Vagina (tissue), 2 donors: ENCODE data around the gene RBM19. TPM values are rescaled to one million over a fixed set of nuclear protein-coding genes. Genes with fewer than 3 reads are reported as not detected.

Experiments used
- DNase-seq, 2 donors: peaks; one replicate each; pipeline ENCODE4 v3.0.0-alpha.2; 2017; ENCODE audit errors: extremely low spot score in 2 of 2
- H3K27ac ChIP-seq: fragments of 200-600 bp; sonication (generic); one replicate; pipeline ENCODE4 v1.5.1; 2019
- H3K27me3 ChIP-seq: fragments of 200-600 bp; sonication (generic); one replicate; pipeline ENCODE4 v1.5.1; 2019
- H3K36me3 ChIP-seq, 2 donors: fragments of 200-600 bp; sonication (generic); one replicate each; pipeline ENCODE4 v1.5.1; 2017 to 2019
- H3K4me1 ChIP-seq: fragments of 200-600 bp; sonication (generic); one replicate; pipeline ENCODE4 v1.5.1; 2019
- H3K4me3 ChIP-seq, 2 donors: fragments of 200-600 bp; sonication (generic); 1 replicate in 1 of 2; 2 replicates in 1 of 2; pipeline ENCODE4 v1.5.1; 2016 to 2019
- H3K9me3 ChIP-seq: fragments of 200-600 bp; sonication (generic); one replicate; pipeline ENCODE4 v1.5.1; 2019
- POLR2A ChIP-seq, 2 donors: fragments of 450-650 bp; IDR thresholded peaks; one replicate each; pipeline ENCODE4 v1.6.1; 2017; ENCODE audit warnings: antibody characterized with exemption in 2 of 2, mild to moderate bottlenecking in 2 of 2, moderate library complexity in 2 of 2
- POLR2AphosphoS5 ChIP-seq, 2 donors: sonication (generic); formaldehyde crosslinking; IDR thresholded peaks; one replicate each; pipeline ENCODE4 v1.9.0; 2017; ENCODE audit warnings: antibody characterized with exemption in 2 of 2, mild to moderate bottlenecking in 2 of 2, low read depth in 1 of 2; ENCODE audit not compliant: insufficient read depth in 1 of 2
- intact Hi-C: fragments of 100-400 bp; cut with DNase I; formaldehyde crosslinking; loops from one replicate; pipeline ENCODE4 v1.15.1; 2023
- total RNA-seq: library from RNA; depleted of rRNA; stranded (reverse); fragments of >200 nt; gene quantifications from one replicate; pipeline ENCODE4 v1.2.3, GENCODE V29; 2016
- TF ChIP-seq, protein P1 (sequence below), 3 experiments: fragments of 450-650 bp in 2 of 3; fragments of 200-600 bp in 1 of 3; sonication (generic) in 1 of 3; IDR thresholded peaks; one replicate each; pipeline ENCODE4 v1.5.1; 2017 to 2019; ENCODE audit warnings: antibody characterized with exemption in 3 of 3, mild to moderate bottlenecking in 2 of 3, moderate library complexity in 2 of 3

Gene RBM19
- total RNA-seq, 1 donor from 2014 or later, result 25.5 TPM

DNA sequence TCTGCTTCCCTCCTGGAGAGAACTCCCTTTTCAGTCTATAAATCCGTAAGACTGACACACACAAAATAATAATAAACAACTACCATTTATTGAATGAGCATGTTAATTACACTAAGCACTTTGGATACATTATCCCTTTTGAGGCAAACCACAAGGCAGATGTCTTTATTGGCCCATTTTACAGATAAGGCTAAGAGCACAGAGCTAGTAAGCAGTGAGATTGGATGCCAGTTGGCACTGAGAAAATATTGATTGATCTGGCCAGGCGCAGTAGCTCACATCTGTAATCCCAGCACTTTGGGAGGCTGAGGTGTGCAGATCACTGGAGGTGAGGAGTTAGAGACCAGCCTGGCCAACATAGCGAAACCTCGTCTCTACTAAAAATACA lies 21.9 kb upstream of the RBM19 start:
- Histone ChIP-seq H3K9me3 (no peaks in the 10 kb centered on the region), H3K27me3 (no peaks in the 10 kb centered on the region), H3K4me3 (no peak overlapping the region), H3K27ac (no peak overlapping the region), H3K4me1 (no peaks in the 10 kb centered on the region), H3K36me3 (no peaks in the 10 kb centered on the region)
- intact Hi-C loops, result no loop called here
- TF ChIP-seq, protein P1, sequence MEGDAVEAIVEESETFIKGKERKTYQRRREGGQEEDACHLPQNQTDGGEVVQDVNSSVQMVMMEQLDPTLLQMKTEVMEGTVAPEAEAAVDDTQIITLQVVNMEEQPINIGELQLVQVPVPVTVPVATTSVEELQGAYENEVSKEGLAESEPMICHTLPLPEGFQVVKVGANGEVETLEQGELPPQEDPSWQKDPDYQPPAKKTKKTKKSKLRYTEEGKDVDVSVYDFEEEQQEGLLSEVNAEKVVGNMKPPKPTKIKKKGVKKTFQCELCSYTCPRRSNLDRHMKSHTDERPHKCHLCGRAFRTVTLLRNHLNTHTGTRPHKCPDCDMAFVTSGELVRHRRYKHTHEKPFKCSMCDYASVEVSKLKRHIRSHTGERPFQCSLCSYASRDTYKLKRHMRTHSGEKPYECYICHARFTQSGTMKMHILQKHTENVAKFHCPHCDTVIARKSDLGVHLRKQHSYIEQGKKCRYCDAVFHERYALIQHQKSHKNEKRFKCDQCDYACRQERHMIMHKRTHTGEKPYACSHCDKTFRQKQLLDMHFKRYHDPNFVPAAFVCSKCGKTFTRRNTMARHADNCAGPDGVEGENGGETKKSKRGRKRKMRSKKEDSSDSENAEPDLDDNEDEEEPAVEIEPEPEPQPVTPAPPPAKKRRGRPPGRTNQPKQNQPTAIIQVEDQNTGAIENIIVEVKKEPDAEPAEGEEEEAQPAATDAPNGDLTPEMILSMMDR (IDR thresholded peaks at IDR 0.05), result no peak
- no peak for TF ChIP-seq POLR2AphosphoS5 (IDR thresholded peaks at IDR 0.05; ENCODE audit: insufficient read depth in 1 of 2, low read depth in 1 of 2)
- TF ChIP-seq POLR2A (IDR thresholded peaks at IDR 0.05), result no peak
- DNase-seq, result no peak

DNA sequence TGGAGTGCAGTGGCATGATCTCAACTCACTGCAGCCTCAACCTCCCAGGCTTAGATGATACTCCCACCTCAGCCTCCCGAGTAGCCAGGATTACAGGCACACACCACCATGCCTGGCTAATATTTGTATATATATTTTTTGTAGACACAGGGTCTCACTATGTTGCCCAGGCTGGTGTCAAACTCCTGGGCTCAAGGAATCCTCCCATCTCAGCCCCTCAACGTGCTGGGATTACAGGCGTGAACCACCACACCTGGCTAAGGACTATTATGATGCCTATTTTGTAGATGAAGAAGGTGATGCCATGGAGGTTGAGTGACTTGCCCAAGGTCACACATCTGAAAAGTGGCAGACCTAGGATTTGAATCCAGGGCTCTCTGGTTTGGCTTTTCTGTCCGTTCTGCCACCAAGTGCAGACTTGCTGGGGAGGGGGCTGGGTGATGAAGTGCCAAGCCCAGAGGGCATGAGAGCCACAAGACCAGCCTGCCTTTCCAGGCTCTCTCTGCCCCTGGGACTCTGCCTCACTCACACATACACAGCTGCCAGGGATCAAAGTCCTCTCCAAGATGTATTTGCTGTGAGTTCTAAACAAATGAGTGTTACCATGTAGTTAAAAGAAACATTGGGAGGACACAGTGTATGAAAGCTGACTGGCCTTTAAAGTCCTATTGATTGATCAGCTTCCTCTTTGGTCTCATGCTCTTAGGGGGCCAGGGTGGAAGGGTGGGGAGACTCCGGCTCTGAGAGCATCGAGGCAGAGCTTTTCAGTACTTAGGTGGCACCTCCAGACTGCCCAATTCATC lies 21.3 kb upstream of the RBM19 start:
- no peak overlapping the region for H3K27ac ChIP-seq
- no peaks in the 10 kb centered on the region for H3K9me3 ChIP-seq
- intact Hi-C loops, result no loop called here
- TF ChIP-seq POLR2A (IDR thresholded peaks at IDR 0.05) (no peak), POLR2AphosphoS5 (IDR thresholded peaks at IDR 0.05; ENCODE audit: insufficient read depth in 1 of 2, low read depth in 1 of 2) (no peak)
- TF ChIP-seq, protein P1 (IDR thresholded peaks at IDR 0.05), result no peak
- H3K36me3 ChIP-seq, result no peaks in the 10 kb centered on the region
- H3K4me3 ChIP-seq, result no peak overlapping the region
- H3K27me3 ChIP-seq, result no peaks in the 10 kb centered on the region
- no peaks in the 10 kb centered on the region for H3K4me1 ChIP-seq
- no peak for DNase-seq

DNA sequence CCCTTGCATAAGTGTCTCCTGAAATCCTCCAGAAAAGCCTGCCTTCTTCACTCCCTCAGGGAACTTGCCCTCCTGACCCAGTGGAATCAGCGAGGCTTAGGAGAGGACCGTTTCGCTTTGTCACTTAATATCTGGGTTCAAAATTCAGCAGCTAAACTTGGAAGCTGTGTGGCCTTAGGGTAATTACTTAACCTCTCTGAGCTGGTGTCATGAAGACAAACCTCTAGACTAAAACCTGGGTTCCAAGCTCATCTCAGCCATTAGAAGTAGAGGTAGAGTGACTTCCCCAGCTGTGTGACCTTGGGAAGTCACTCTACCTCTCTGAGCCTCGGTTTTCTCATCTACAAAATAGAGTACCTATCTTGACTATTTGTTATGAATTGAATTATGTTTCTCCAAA lies 18.3 kb upstream of the RBM19 start:
- no peak for DNase-seq
- Histone ChIP-seq H3K36me3 (no peaks in the 10 kb centered on the region), H3K4me1 (no peaks in the 10 kb centered on the region), H3K9me3 (no peaks in the 10 kb centered on the region), H3K4me3 (no peak overlapping the region), H3K27me3 (no peaks in the 10 kb centered on the region), H3K27ac (no peak overlapping the region)
- TF ChIP-seq POLR2A (IDR thresholded peaks at IDR 0.05), result no peak
- TF ChIP-seq, protein P1 (IDR thresholded peaks at IDR 0.05), result no peak
- no peak for TF ChIP-seq POLR2AphosphoS5 (IDR thresholded peaks at IDR 0.05; ENCODE audit: insufficient read depth in 1 of 2, low read depth in 1 of 2)
- intact Hi-C loops, result no loop called here

DNA sequence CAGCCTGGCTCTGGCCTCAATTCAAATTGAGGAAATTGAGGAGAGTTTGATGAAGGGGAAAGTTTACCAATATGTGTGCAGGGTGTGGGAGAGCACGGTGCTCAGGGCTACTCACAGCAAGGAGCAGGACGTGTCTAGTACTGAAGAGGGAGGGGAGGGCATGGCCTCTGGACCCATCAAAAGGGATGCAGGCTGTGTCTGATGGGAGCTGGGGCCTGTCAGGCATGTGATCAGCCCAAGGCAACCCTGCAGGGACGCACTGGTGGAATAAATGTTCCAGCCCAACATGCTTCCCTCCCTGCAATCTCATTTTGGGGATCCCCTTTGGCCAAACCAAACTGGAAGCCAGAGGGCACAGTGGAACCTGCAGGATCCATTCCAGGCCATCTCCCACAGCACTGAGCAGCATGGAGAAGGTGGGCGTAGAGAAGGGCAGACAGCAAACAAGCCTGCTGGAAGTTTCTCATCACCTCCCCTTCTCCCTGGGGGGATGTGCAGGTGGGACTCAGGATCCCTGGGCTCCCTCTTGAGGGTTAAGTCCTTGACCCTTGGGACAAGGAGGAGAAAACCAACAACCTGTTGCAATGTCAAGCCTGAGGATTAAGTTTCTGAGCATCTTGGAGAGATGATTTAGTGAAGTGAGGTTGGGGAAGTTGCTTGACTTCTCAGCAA lies 17.8 kb upstream of the RBM19 start:
- Histone ChIP-seq H3K4me3 (no peak overlapping the region), H3K36me3 (no peaks in the 10 kb centered on the region), H3K27ac (no peak overlapping the region), H3K4me1 (no peaks in the 10 kb centered on the region), H3K9me3 (no peaks in the 10 kb centered on the region), H3K27me3 (no peaks in the 10 kb centered on the region)
- intact Hi-C loops, result no loop called here
- DNase-seq, result no peak
- TF ChIP-seq, protein P1 (IDR thresholded peaks at IDR 0.05), result no peak
- TF ChIP-seq POLR2AphosphoS5 (IDR thresholded peaks at IDR 0.05; ENCODE audit: insufficient read depth in 1 of 2, low read depth in 1 of 2), result no peak

DNA sequence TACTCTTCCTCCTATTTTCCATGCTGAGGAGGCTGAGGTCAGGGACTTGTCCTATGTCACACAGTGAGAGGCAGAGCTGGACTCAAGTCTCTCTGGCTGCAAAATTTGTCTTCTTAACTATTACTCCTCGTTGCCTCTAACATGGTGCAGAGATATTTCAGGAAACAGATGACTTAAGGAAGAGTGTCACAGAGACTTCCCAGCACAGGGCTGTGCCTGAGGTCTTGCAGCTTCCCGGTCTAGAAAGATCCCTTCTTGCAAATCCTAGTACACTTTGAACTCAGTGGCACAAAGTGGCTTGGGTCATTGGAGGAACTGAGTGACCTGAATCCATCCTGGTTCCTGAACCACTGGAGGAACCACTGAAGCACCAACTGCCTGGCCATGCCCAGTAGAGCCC lies 17.1 kb upstream of the RBM19 start:
- no peak for DNase-seq
- Histone ChIP-seq H3K27me3 (no peaks in the 10 kb centered on the region), H3K4me3 (no peak overlapping the region), H3K36me3 (no peaks in the 10 kb centered on the region), H3K4me1 (no peaks in the 10 kb centered on the region), H3K27ac (no peak overlapping the region), H3K9me3 (no peaks in the 10 kb centered on the region)
- TF ChIP-seq, protein P1 (IDR thresholded peaks at IDR 0.05), result no peak
- TF ChIP-seq POLR2A (IDR thresholded peaks at IDR 0.05) (no peak), POLR2AphosphoS5 (IDR thresholded peaks at IDR 0.05; ENCODE audit: insufficient read depth in 1 of 2, low read depth in 1 of 2) (no peak)
- intact Hi-C loops, result no loop called here
